Glutamatergic neuron (in vitro differentiated cells): ENCODE data around the gene LBX2. TPM values are rescaled to one million over a fixed set of nuclear protein-coding genes. Genes with fewer than 3 reads are reported as not detected.

ENCODE experiments used
- DNase-seq: peaks from one replicate; pipeline ENCODE4 v3.0.0; 2022
- H3K27ac Mint-ChIP-seq: one replicate; pipeline ENCODE4 v1.8.0; 2020; ENCODE audit warnings: mild to moderate bottlenecking, mixed read lengths, inconsistent platforms; ENCODE audit not compliant: unreplicated experiment
- H3K27me3 Mint-ChIP-seq: one replicate; pipeline ENCODE4 v1.8.0; 2020; ENCODE audit warnings: mild to moderate bottlenecking, moderate library complexity, mixed read lengths, inconsistent platforms; ENCODE audit not compliant: unreplicated experiment
- H3K36me3 Mint-ChIP-seq: one replicate; pipeline ENCODE4 v1.8.0; 2020; ENCODE audit warnings: mild to moderate bottlenecking, mixed read lengths, inconsistent platforms; ENCODE audit not compliant: unreplicated experiment
- H3K4me1 Mint-ChIP-seq: one replicate; pipeline ENCODE4 v1.8.0; 2020; ENCODE audit warnings: mild to moderate bottlenecking, low read depth, mixed read lengths, inconsistent platforms; ENCODE audit not compliant: unreplicated experiment
- H3K4me3 Mint-ChIP-seq: one replicate; pipeline ENCODE4 v1.8.0; 2020; ENCODE audit warnings: mild to moderate bottlenecking, mixed read lengths, inconsistent platforms; ENCODE audit not compliant: unreplicated experiment
- H3K9me3 Mint-ChIP-seq: one replicate; pipeline ENCODE4 v1.8.0; 2020; ENCODE audit warnings: mild to moderate bottlenecking, moderate library complexity, mixed read lengths, inconsistent platforms; ENCODE audit not compliant: unreplicated experiment
- total RNA-seq: library from RNA; stranded (reverse); fragmentation: NEBNext Ultra II Directional; extraction: Animal tissue kit (Norgen Biotek cat#: 25700); gene quantifications from one replicate; pipeline ENCODE4 v1.2.1, GENCODE V29; 2021; ENCODE audit not compliant: unreplicated experiment
- TF ChIP-seq, protein P1 (sequence below): fragments of 200-600 bp; sonication (generic); IDR thresholded peaks from one replicate; pipeline ENCODE4 v1.5.0; 2021; ENCODE audit not compliant: partially characterized antibody, unreplicated experiment

Gene LBX2
- total RNA-seq, 1 donor from 2014 or later, result 0.96 TPM

DNA sequence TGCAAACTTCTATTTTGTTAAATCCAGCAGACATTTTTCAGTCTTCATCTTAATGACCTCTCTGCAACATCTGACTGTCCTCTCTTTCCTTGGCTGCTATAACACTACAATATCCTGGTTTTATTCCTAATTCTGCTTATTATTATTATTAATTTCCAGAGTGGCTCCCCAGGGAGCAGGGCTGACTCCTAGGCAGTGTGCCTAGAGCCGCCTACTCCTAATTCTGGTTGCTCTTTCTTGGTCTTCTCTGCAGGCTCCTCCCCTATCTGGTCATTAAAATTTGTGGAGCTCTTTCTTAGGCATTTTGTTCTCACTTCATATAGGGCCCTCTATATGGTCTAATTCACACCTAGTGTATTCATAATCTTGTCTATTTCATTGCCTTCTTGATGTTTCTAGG is 43.6 kb upstream of the LBX2 start:
- Mint-ChIP-seq H3K4me1 (peaks cover 8% of the 10 kb centered on the region), H3K27ac (no peak overlapping the region), H3K27me3 (peaks cover 4% of the 10 kb centered on the region), H3K36me3 (peaks cover 11% of the 10 kb centered on the region), H3K4me3 (no peak overlapping the region), H3K9me3 (peaks cover 7% of the 10 kb centered on the region)
- TF ChIP-seq, protein P1, sequence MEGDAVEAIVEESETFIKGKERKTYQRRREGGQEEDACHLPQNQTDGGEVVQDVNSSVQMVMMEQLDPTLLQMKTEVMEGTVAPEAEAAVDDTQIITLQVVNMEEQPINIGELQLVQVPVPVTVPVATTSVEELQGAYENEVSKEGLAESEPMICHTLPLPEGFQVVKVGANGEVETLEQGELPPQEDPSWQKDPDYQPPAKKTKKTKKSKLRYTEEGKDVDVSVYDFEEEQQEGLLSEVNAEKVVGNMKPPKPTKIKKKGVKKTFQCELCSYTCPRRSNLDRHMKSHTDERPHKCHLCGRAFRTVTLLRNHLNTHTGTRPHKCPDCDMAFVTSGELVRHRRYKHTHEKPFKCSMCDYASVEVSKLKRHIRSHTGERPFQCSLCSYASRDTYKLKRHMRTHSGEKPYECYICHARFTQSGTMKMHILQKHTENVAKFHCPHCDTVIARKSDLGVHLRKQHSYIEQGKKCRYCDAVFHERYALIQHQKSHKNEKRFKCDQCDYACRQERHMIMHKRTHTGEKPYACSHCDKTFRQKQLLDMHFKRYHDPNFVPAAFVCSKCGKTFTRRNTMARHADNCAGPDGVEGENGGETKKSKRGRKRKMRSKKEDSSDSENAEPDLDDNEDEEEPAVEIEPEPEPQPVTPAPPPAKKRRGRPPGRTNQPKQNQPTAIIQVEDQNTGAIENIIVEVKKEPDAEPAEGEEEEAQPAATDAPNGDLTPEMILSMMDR, result no peak
- no peak for DNase-seq

DNA sequence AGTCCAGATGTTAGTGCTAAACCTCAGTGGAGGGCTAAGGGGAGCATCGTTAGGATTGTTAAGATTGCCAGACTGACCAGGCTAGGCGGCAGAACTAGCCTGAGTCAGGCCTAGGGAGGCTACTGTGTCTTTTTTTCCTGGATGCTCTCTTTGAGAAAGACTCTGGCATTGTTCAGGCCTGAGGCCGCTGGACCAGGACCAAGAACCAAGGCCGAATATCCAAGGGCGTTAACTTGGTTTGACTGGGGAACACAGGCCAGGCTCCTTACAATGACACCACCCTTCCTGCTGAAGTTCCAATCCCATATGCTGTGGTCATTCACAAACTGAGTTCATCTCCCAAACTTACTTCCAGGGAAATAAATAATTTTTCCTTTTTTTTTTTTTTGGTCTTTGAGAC is 40.9 kb upstream of the LBX2 start:
- TF ChIP-seq, protein P1, result no peak
- no peaks in the 10 kb centered on the region for H3K4me1 Mint-ChIP-seq
- no peak overlapping the region for H3K4me3 Mint-ChIP-seq
- peaks cover 3% of the 10 kb centered on the region for H3K27me3 Mint-ChIP-seq
- H3K27ac Mint-ChIP-seq, result no peak overlapping the region
- no peak for DNase-seq
- peaks cover 11% of the 10 kb centered on the region for H3K36me3 Mint-ChIP-seq
- H3K9me3 Mint-ChIP-seq, result peaks cover 5% of the 10 kb centered on the region

DNA sequence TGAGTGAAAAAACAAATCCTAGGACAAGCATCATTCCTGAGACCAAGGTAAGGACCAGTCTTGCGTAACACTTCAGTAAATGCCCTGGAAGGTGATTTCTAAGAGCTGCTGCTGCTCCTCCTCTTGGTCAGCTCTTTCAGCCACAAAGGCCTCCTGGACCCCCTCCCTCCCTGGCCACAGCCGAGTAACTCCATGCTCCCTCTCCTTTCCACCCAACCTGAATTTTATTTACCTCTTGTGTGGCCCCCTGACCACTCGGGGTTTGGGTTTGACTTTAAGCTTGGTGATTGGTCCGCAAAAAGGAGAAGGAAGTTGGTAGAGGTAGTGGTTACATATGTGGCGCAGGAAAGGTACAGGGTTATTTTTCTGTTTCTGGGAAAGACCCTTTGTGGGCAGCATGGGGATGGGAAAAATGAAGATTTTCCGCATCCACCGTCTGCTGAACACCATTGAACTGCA is 39.5 kb upstream of the LBX2 start:
- no peak for DNase-seq
- Mint-ChIP-seq H3K4me1 (no peaks in the 10 kb centered on the region), H3K27me3 (peaks cover 2% of the 10 kb centered on the region), H3K9me3 (peaks cover 6% of the 10 kb centered on the region), H3K36me3 (peaks cover 11% of the 10 kb centered on the region), H3K27ac (no peak overlapping the region), H3K4me3 (no peak overlapping the region)
- TF ChIP-seq, protein P1, result no peak

DNA sequence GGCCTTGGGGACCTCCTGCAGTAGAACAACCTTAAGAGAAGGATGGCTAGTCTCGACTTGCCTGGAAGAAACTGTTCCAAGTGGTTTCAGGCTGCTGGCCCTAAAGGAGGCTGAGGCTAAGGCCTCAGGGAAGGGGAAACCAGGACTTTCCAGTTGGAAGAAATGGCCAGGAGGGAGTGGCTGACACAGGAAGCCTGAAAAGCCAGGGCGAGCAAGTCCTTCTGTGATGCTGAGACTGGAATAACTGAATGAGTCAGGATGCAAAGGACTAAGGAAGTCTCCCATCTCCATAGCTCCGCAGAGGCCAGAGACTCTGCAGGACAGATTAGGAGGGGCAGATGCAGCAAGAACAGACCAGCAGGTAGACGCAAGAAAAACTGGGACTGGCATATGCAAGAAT is 37.7 kb upstream of the LBX2 start:
- Mint-ChIP-seq H3K27ac (no peak overlapping the region), H3K27me3 (peaks cover 7% of the 10 kb centered on the region), H3K9me3 (peaks cover 8% of the 10 kb centered on the region), H3K4me3 (no peak overlapping the region), H3K36me3 (peaks cover 5% of the 10 kb centered on the region), H3K4me1 (peaks cover 7% of the 10 kb centered on the region)
- DNase-seq, result no peak
- TF ChIP-seq, protein P1, result no peak

DNA sequence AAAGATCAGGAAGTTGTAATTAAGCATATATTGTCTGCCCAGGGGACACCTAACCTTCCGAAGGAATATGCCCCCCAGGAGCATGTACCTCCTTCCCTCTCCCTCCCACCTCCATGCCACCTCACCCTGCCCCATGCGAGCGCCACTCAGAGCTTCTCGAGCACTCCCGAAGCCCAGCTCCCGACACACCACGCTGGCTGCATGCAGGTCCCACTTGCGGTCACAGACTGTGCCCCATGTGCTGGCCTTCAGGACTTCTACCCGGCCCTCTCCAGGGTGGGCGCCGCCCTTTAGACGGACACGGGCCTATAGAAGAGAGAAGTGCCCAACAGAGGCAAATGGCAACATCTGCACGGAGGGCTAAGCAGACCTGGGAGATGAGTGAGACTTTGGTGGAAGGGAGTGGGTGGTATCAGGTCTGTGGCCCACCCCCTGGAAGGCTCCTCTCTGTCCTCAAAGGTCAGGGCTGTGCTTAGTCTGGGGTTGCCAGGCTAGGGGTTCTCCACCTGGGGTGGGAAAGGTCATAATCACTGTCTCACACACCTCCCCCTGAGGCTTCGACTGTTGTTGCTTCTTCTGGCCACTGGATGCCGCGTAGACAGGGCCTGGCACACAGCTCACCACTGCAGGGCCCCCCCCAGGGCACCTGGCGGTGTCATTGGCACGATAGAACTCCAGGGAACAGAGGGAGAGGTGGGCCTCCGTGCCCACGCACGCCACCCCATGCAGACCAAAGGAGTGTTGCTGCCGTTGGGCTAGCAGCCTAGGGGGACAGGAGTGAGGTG is 37.0 kb upstream of the LBX2 start:
- Mint-ChIP-seq H3K36me3 (peaks cover 5% of the 10 kb centered on the region), H3K4me3 (no peak overlapping the region), H3K9me3 (peaks cover 11% of the 10 kb centered on the region), H3K4me1 (peaks cover 15% of the 10 kb centered on the region), H3K27me3 (peaks cover 7% of the 10 kb centered on the region), H3K27ac (no peak overlapping the region)
- TF ChIP-seq, protein P1, result no peak
- DNase-seq, result no peak
